Adrenal gland (tissue), 5 donors: Measurements from ENCODE around the gene MYADML2.

Source experiments
- POLR2A ChIP-seq, 2 donors: fragments of 450-650 bp; IDR thresholded peaks; one replicate each; pipeline ENCODE4 v1.6.1; 2017; ENCODE audit warnings: antibody characterized with exemption in 2 of 2, mild to moderate bottlenecking in 2 of 2, moderate library complexity in 1 of 2
- TF ChIP-seq, protein P1 (sequence below), 6 experiments: fragments of 450-650 bp in 4 of 6; fragments of 200-600 bp in 2 of 6; sonication (generic) in 1 of 6; IDR thresholded peaks; 1 replicate in 5 of 6; 2 replicates in 1 of 6; pipeline versions ENCODE4 v1.5.1 to v1.8.0; 2016 to 2021; ENCODE audit warnings: antibody characterized with exemption in 6 of 6, mild to moderate bottlenecking in 2 of 6, moderate library complexity in 1 of 6
- donor health status: DM: no; HTN: no; CAD: no.

DNA sequence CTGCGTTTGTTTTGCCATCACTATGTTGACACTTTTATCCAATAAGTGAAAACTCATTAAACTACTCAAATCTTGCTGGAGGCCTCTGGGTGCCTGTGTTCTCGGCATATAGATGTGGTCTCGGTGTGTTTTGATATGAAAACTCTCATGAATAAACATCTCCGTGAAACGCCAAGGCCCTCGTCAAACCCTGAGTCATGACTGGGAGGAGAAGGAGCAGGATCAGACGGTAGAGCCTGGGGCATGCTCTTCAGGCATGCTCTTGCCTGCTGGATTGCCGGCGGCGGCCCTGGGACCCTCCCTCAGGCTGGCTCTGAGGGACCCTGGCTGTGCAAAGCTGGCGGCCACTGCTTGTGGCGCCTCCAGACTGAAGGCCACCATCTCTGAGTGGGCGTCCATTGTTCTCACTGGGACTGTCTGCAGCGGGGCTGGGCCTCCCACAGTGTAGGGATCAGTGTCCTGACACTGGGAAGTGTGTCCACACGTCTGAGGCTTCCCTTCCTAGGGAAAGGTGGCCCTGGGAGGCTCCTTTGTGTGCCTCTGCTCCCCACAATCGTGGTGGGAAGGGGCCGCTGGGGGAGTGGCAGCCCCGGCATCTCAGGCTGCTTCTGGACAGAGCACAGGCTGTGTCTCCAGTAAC is 46.7 kb downstream of the MYADML2 start:
- TF ChIP-seq, protein P1, sequence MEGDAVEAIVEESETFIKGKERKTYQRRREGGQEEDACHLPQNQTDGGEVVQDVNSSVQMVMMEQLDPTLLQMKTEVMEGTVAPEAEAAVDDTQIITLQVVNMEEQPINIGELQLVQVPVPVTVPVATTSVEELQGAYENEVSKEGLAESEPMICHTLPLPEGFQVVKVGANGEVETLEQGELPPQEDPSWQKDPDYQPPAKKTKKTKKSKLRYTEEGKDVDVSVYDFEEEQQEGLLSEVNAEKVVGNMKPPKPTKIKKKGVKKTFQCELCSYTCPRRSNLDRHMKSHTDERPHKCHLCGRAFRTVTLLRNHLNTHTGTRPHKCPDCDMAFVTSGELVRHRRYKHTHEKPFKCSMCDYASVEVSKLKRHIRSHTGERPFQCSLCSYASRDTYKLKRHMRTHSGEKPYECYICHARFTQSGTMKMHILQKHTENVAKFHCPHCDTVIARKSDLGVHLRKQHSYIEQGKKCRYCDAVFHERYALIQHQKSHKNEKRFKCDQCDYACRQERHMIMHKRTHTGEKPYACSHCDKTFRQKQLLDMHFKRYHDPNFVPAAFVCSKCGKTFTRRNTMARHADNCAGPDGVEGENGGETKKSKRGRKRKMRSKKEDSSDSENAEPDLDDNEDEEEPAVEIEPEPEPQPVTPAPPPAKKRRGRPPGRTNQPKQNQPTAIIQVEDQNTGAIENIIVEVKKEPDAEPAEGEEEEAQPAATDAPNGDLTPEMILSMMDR (IDR thresholded peaks at IDR 0.05): no peak
- TF ChIP-seq POLR2A (IDR thresholded peaks at IDR 0.05): no peak
